HCT116 (cell line): ENCODE measurements around the gene OR52H1. TPM values are rescaled to one million over a fixed set of nuclear protein-coding genes. Genes with fewer than 3 reads are reported as not detected.

Experiments
- ATAC-seq: fragments of 200-7000 bp; cut with Tn5 transposase; 2 replicates; pipeline ENCODE4 v1.9.1; 2020; ENCODE audit warnings: mild to moderate bottlenecking, moderate library complexity
- BruUV-seq: library from RNA; stranded (reverse); fragments of 400-500 nt; replicated peaks from 2 replicates; lab custom pipeline; 2021; lab: Mats Ljungman, UMichigan
- CTCF ChIA-PET: fragments of 300-600 bp; sonication (Branson Sonifier 250); formaldehyde crosslinking; loops from one replicate; lab custom pipeline; 2021; ENCODE audit warnings: antibody characterized with exemption; lab: Charles Lee
- POLR2A ChIA-PET: fragments of 300-600, 350-600 bp; sonication (Branson Sonifier 250); formaldehyde crosslinking; loops from one replicate; lab custom pipeline; 2021; ENCODE audit warnings: antibody characterized with exemption; lab: Charles Lee
- RAD21 ChIA-PET, 2 experiments: fragments of 300-600 bp; sonication (Branson Sonifier 250); formaldehyde crosslinking; loops; one replicate each; lab custom pipeline; 2023; ENCODE audit warnings: low total read pairs in 2 of 2; ENCODE audit not compliant: uncharacterized antibody in 2 of 2, unreplicated experiment in 2 of 2, low non-redundant PET in 1 of 2; lab: Charles Lee
- DNase-seq: peaks from one replicate; pipeline ENCODE4 v3.0.0-alpha.2; 2010; ENCODE audit warnings: low read depth, low spot score
- H2AFZ ChIP-seq: fragments of 200-600 bp; shearing (Covaris generic), sonication (generic); 2 replicates; pipeline ENCODE4 v1.6.1; 2017; ENCODE audit warnings: low read depth, mixed run types, mixed read lengths, antibody characterized with exemption, low read length; ENCODE audit not compliant: poor library complexity, severe bottlenecking
- H3K27ac ChIP-seq: 2 replicates; pipeline ENCODE4 v1.5.1; 2012; ENCODE audit warnings: low read depth, low read length
- H3K27me3 ChIP-seq: fragments of 200-600 bp; sonication (generic); 2 replicates; pipeline ENCODE4 v1.6.1; 2016; ENCODE audit warnings: mixed run types, low read length, mixed read lengths; ENCODE audit not compliant: insufficient read depth
- H3K36me3 ChIP-seq, 2 experiments: fragments of 200-500 bp in 1 of 2; fragments of 200-600 bp in 1 of 2; sonication (Bioruptor generic) in 1 of 2; sonication (generic) in 1 of 2; 2 replicates each; pipeline versions ENCODE4 v1.5.1 to v1.6.1; 2014 to 2016; ENCODE audit warnings: low read length in 2 of 2, inconsistent platforms in 1 of 2, mixed read lengths in 1 of 2, mixed run types in 1 of 2; ENCODE audit not compliant: insufficient read depth in 2 of 2, control insufficient read depth in 1 of 2
- H3K4me1 ChIP-seq, 2 experiments: fragments of 200-600 bp in 1 of 2; sonication (generic) in 1 of 2; 2 replicates each; pipeline versions ENCODE4 v1.5.1 to v1.6.1; 2012 to 2017; ENCODE audit warnings: low read length in 2 of 2, inconsistent platforms in 1 of 2, mild to moderate bottlenecking in 1 of 2, mixed read lengths in 1 of 2, mixed run types in 1 of 2, moderate library complexity in 1 of 2; ENCODE audit not compliant: insufficient read depth in 2 of 2, control insufficient read depth in 1 of 2
- H3K4me2 ChIP-seq: fragments of 200-600 bp; sonication (generic); 2 replicates; pipeline ENCODE4 v1.6.1; 2017; ENCODE audit warnings: mixed run types, low read length, mixed read lengths
- H3K4me3 ChIP-seq, 2 experiments: fragments of 200-600 bp in 1 of 2; sonication (generic) in 1 of 2; replicated peaks in 1 of 2; 2 replicates each; pipeline ENCODE4 v1.5.1; 2011 to 2016; ENCODE audit warnings: low read length in 2 of 2, control low read depth in 1 of 2, low read depth in 1 of 2, mild to moderate bottlenecking in 1 of 2, mixed read lengths in 1 of 2, mixed run types in 1 of 2
- H3K79me2 ChIP-seq: fragments of 200-600 bp; sonication (generic); 2 replicates; pipeline ENCODE4 v1.6.1; 2017; ENCODE audit warnings: mild to moderate bottlenecking, mixed run types, low read length, moderate library complexity, mixed read lengths; ENCODE audit not compliant: insufficient read depth
- H3K9ac ChIP-seq: fragments of 200-600 bp; sonication (generic); 2 replicates; pipeline ENCODE4 v1.6.1; 2016; ENCODE audit warnings: low read length, mixed read lengths
- H3K9me2 ChIP-seq: fragments of 200-600 bp; sonication (generic), shearing (Covaris generic); 2 replicates; pipeline ENCODE4 v1.6.1; 2017; ENCODE audit warnings: mixed run types, mild to moderate bottlenecking, moderate library complexity; ENCODE audit not compliant: insufficient read depth
- H3K9me3 ChIP-seq, 2 experiments: fragments of 200-500 bp in 1 of 2; fragments of 200-600 bp in 1 of 2; sonication (Bioruptor generic) in 1 of 2; sonication (generic) in 1 of 2; 2 replicates each; pipeline ENCODE4 v1.6.1; 2014 to 2017; ENCODE audit warnings: low read length in 2 of 2, mixed read lengths in 2 of 2, inconsistent platforms in 1 of 2, low read depth in 1 of 2, mild to moderate bottlenecking in 1 of 2, mixed run types in 1 of 2, moderate library complexity in 1 of 2; ENCODE audit not compliant: control insufficient read depth in 1 of 2, insufficient read depth in 1 of 2
- H4K20me1 ChIP-seq: fragments of 200-600 bp; sonication (generic), shearing (Covaris generic); 2 replicates; pipeline ENCODE4 v1.6.1; 2017; ENCODE audit warnings: mixed run types, mild to moderate bottlenecking, moderate library complexity; ENCODE audit not compliant: insufficient read depth
- CBX3 ChIP-seq: IDR thresholded peaks from 2 replicates; pipeline ENCODE4 v1.6.1; 2012; ENCODE audit warnings: low read depth
- ELF1 ChIP-seq: IDR thresholded peaks from 2 replicates; pipeline ENCODE4 v1.6.1; 2012; ENCODE audit warnings: low read depth, borderline replicate concordance
- EZH2phosphoT487 ChIP-seq: fragments of 200-600 bp; IDR thresholded peaks from 2 replicates; pipeline ENCODE4 v1.6.1; 2018; ENCODE audit warnings: antibody characterized with exemption, borderline replicate concordance
- FOSL1 ChIP-seq: IDR thresholded peaks from 2 replicates; pipeline ENCODE4 v1.6.1; 2012; ENCODE audit warnings: low read depth
- JUND ChIP-seq: IDR thresholded peaks from 2 replicates; pipeline ENCODE4 v1.6.1; 2012
- POLR2A ChIP-seq: IDR thresholded peaks from 2 replicates; pipeline ENCODE4 v1.7.0; 2011; ENCODE audit warnings: borderline replicate concordance; ENCODE audit not compliant: insufficient read depth, insufficient read length; ENCODE audit errors: extremely low read depth
- POLR2AphosphoS5 ChIP-seq: IDR thresholded peaks from 2 replicates; pipeline ENCODE4 v1.6.1; 2011; ENCODE audit warnings: mild to moderate bottlenecking, low read depth, low read length, moderate library complexity
- RAD21 ChIP-seq: IDR thresholded peaks from 2 replicates; pipeline ENCODE4 v1.6.1; 2012; ENCODE audit warnings: low read depth, mild to moderate bottlenecking
- SIN3A ChIP-seq: IDR thresholded peaks from 2 replicates; pipeline ENCODE4 v1.6.1; 2012; ENCODE audit warnings: low read depth
- SP1 ChIP-seq: IDR thresholded peaks from 2 replicates; pipeline ENCODE4 v1.6.1; 2012; ENCODE audit warnings: low read depth
- SRF ChIP-seq: IDR thresholded peaks from 2 replicates; pipeline ENCODE4 v1.6.1; 2012; ENCODE audit warnings: low read depth
- TCF7L2 ChIP-seq: IDR thresholded peaks from 2 replicates; pipeline ENCODE4 v1.7.0; 2011; ENCODE audit warnings: borderline replicate concordance, inconsistent platforms; ENCODE audit not compliant: insufficient read depth, insufficient read length; ENCODE audit errors: extremely low read depth
- ZFX ChIP-seq: fragments of 450-650 bp; IDR thresholded peaks from 2 replicates; pipeline ENCODE4 v1.6.1; 2017
- ZNF274 ChIP-seq: fragments of 200-500 bp; sonication (Bioruptor generic); IDR thresholded peaks from 2 replicates; pipeline ENCODE4 v1.6.1; 2014; ENCODE audit warnings: mild to moderate bottlenecking, low read depth, low read length, inconsistent platforms
- intact Hi-C: fragments of 100-400 bp; cut with micrococcal nuclease; formaldehyde crosslinking; loops from 2 replicates; pipeline ENCODE4 v1.10.0; 2022
- total RNA-seq: library from RNA; stranded (reverse); gene quantifications from one replicate; pipeline ENCODE4 v1.2.1, GENCODE V29; 2021; ENCODE audit not compliant: unreplicated experiment
- TF ChIP-seq, protein P1 (sequence below), 3 experiments: fragments of 200-600 bp in 1 of 3; sonication (generic) in 1 of 3; IDR thresholded peaks in 2 of 3; conservative IDR thresholded peaks in 1 of 3; 2 replicates each; pipeline ENCODE4 v1.5.1; 2012 to 2017; ENCODE audit warnings: low read depth in 2 of 3, low read length in 2 of 3, antibody characterized with exemption in 1 of 3, borderline replicate concordance in 1 of 3, control low read depth in 1 of 3, mild to moderate bottlenecking in 1 of 3, mixed read lengths in 1 of 3, mixed run types in 1 of 3, moderate library complexity in 1 of 3; ENCODE audit not compliant: insufficient read depth in 1 of 3
- TF ChIP-seq, protein P2 (sequence below): IDR thresholded peaks from 2 replicates; pipeline ENCODE4 v1.6.1; 2012
- TF ChIP-seq, protein P3 (sequence below): IDR thresholded peaks from 2 replicates; pipeline ENCODE4 v1.6.1; 2012; ENCODE audit warnings: low read depth
- TF ChIP-seq, protein P4 (sequence below): IDR thresholded peaks from 2 replicates; pipeline ENCODE4 v1.6.1; 2012
- TF ChIP-seq, protein P5 (sequence below): IDR thresholded peaks from 2 replicates; pipeline ENCODE4 v1.6.1; 2011; ENCODE audit warnings: mild to moderate bottlenecking, low read length, moderate library complexity; ENCODE audit not compliant: insufficient replicate concordance; ENCODE audit errors: extremely low read depth

Gene OR52H1
- total RNA-seq, 1 experiment from 2014 or later: not detected

DNA sequence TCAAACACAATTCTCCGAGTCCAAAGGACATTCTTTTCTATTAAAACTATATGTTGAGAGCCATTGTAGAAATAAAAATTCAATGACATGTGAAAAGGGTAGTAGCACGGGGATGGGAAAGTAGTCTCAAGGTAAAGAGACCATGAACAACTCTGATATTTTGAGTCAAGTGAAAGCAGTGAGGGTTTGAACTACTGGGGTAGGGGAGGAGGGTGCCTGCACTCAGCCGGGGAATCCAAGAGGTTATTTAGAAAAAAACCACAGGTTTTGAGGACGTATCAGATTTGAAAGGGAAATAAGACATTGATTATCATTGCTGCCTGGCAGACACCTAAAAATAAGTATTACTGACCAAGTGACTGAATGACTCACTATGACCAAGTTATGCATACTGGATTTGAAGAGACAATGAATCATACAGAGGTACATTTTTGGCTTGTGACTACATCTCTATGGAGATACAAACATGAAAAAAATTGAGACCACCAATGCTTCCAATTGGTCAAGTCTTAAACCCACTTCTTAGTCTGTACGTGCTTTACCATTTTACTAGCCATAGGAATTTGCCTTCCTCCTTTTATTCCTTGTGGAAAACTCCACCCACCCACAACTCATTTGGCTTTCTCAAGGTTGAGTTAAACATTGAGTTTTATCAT is 2.2 kb upstream of the OR52H1 start:
- no peak overlapping the region for H3K27ac ChIP-seq
- peak overlapping the region; percentile 60 for H3K4me2 ChIP-seq
- intact Hi-C loops: loop anchor here (5.0 to 10.0 kb wide), 2 partner anchors 73 to 346 kb away; partner anchors contain the start of gene OR51V1
- H3K4me3 ChIP-seq: peak overlapping the region in 1 of 2 experiments; percentile 8; a peak in 1 of 4 replicates
- no TSS peak for BruUV-seq
- ChIA-PET RAD21 (no interaction called here), CTCF (no interaction called here), POLR2A (interaction anchor here (2.2 kb wide), 1 partner anchor 45 kb away, joined by 10 read pairs; no protein-coding TSS in a partner anchor)
- H2AFZ ChIP-seq: peak overlapping the region; percentile 46
- peaks cover 3 to 13% of the 10 kb centered on the region in 2 experiments for H3K4me1 ChIP-seq
- ATAC-seq: peak; percentile 82
- no peaks in the 10 kb centered on the region for H3K9me2 ChIP-seq
- DNase-seq: peak; percentile 54
- H3K79me2 ChIP-seq: no peaks in the 10 kb centered on the region
- no peaks in the 10 kb centered on the region for H4K20me1 ChIP-seq
- H3K36me3 ChIP-seq: no peaks in the 10 kb centered on the region
- H3K9me3 ChIP-seq: no peaks in the 10 kb centered on the region
- H3K9ac ChIP-seq: peak overlapping the region; percentile 8
- H3K27me3 ChIP-seq: peaks cover 16% of the 10 kb centered on the region
- TF ChIP-seq TCF7L2 (no peak), SP1 (peak; percentile 65), RAD21 (no peak), FOSL1 (peak; percentile 95), POLR2A (no peak), POLR2AphosphoS5 (no peak), SIN3A (0 out of 2 replicates have a peak, but pooled peaks have one; percentile 39), JUND (peak; percentile 88), ELF1 (no peak), CBX3 (peak; percentile 71), EZH2phosphoT487 (no peak), SRF (peak; percentile 59), ZNF274 (no peak), ZFX (no peak)
- TF ChIP-seq, protein P1, sequence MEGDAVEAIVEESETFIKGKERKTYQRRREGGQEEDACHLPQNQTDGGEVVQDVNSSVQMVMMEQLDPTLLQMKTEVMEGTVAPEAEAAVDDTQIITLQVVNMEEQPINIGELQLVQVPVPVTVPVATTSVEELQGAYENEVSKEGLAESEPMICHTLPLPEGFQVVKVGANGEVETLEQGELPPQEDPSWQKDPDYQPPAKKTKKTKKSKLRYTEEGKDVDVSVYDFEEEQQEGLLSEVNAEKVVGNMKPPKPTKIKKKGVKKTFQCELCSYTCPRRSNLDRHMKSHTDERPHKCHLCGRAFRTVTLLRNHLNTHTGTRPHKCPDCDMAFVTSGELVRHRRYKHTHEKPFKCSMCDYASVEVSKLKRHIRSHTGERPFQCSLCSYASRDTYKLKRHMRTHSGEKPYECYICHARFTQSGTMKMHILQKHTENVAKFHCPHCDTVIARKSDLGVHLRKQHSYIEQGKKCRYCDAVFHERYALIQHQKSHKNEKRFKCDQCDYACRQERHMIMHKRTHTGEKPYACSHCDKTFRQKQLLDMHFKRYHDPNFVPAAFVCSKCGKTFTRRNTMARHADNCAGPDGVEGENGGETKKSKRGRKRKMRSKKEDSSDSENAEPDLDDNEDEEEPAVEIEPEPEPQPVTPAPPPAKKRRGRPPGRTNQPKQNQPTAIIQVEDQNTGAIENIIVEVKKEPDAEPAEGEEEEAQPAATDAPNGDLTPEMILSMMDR (IDR thresholded peaks at IDR 0.05 in 2 of 3, conservative IDR thresholded peaks at IDR 0.05 in 1 of 3; ENCODE audit: borderline replicate concordance in 1 of 3, insufficient read depth in 1 of 3, low read depth in 2 of 3, low read length in 2 of 3): no peak
- TF ChIP-seq, protein P2, sequence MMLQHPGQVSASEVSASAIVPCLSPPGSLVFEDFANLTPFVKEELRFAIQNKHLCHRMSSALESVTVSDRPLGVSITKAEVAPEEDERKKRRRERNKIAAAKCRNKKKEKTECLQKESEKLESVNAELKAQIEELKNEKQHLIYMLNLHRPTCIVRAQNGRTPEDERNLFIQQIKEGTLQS: 0 out of 2 replicates have a peak, but pooled peaks have one; percentile 22
- TF ChIP-seq, protein P3, sequence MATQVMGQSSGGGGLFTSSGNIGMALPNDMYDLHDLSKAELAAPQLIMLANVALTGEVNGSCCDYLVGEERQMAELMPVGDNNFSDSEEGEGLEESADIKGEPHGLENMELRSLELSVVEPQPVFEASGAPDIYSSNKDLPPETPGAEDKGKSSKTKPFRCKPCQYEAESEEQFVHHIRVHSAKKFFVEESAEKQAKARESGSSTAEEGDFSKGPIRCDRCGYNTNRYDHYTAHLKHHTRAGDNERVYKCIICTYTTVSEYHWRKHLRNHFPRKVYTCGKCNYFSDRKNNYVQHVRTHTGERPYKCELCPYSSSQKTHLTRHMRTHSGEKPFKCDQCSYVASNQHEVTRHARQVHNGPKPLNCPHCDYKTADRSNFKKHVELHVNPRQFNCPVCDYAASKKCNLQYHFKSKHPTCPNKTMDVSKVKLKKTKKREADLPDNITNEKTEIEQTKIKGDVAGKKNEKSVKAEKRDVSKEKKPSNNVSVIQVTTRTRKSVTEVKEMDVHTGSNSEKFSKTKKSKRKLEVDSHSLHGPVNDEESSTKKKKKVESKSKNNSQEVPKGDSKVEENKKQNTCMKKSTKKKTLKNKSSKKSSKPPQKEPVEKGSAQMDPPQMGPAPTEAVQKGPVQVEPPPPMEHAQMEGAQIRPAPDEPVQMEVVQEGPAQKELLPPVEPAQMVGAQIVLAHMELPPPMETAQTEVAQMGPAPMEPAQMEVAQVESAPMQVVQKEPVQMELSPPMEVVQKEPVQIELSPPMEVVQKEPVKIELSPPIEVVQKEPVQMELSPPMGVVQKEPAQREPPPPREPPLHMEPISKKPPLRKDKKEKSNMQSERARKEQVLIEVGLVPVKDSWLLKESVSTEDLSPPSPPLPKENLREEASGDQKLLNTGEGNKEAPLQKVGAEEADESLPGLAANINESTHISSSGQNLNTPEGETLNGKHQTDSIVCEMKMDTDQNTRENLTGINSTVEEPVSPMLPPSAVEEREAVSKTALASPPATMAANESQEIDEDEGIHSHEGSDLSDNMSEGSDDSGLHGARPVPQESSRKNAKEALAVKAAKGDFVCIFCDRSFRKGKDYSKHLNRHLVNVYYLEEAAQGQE: no peak
- TF ChIP-seq, protein P4, sequence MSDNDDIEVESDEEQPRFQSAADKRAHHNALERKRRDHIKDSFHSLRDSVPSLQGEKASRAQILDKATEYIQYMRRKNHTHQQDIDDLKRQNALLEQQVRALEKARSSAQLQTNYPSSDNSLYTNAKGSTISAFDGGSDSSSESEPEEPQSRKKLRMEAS: 0 out of 2 replicates have a peak, but pooled peaks have one; percentile 16
- TF ChIP-seq, protein P5, sequence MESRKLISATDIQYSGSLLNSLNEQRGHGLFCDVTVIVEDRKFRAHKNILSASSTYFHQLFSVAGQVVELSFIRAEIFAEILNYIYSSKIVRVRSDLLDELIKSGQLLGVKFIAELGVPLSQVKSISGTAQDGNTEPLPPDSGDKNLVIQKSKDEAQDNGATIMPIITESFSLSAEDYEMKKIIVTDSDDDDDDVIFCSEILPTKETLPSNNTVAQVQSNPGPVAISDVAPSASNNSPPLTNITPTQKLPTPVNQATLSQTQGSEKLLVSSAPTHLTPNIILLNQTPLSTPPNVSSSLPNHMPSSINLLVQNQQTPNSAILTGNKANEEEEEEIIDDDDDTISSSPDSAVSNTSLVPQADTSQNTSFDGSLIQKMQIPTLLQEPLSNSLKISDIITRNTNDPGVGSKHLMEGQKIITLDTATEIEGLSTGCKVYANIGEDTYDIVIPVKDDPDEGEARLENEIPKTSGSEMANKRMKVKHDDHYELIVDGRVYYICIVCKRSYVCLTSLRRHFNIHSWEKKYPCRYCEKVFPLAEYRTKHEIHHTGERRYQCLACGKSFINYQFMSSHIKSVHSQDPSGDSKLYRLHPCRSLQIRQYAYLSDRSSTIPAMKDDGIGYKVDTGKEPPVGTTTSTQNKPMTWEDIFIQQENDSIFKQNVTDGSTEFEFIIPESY: no peak
